Body of pancreas (tissue), 4 donors: ENCODE data around the gene RNF168.

Experiments used
- POLR2A ChIP-seq, 3 donors: fragments of 450-650 bp; IDR thresholded peaks; one replicate each; pipeline ENCODE4 v1.6.1; 2016; ENCODE audit warnings: antibody characterized with exemption in 3 of 3, mild to moderate bottlenecking in 2 of 3
- TF ChIP-seq, protein P1 (sequence below), 7 experiments: fragments of 450-650 bp in 4 of 7; fragments of 200-600 bp in 3 of 7; sonication (generic) in 3 of 7; IDR thresholded peaks; one replicate each; pipeline ENCODE4 v1.5.1; 2016 to 2019; ENCODE audit warnings: antibody characterized with exemption in 7 of 7

DNA sequence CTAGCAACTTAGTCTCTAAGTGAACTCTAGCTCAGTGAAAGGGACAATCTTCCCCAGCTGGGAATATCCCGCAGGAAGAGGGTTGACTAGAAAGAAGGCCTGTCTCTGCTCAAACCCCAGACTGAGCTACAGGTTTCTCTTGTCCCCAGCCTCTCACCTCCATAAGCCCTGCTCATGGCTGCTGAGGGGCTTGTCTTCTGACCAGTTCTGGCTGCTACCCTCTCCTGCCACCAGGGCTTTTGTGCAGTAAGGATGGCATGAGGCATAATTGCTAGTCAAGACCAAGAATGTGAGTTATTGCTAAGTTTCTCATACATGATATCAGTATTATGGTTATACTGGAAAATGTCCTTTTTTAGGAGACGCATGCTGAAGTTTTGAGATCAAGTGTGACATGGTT, 43.5 kb upstream of the RNF168 start:
- TF ChIP-seq, protein P1, sequence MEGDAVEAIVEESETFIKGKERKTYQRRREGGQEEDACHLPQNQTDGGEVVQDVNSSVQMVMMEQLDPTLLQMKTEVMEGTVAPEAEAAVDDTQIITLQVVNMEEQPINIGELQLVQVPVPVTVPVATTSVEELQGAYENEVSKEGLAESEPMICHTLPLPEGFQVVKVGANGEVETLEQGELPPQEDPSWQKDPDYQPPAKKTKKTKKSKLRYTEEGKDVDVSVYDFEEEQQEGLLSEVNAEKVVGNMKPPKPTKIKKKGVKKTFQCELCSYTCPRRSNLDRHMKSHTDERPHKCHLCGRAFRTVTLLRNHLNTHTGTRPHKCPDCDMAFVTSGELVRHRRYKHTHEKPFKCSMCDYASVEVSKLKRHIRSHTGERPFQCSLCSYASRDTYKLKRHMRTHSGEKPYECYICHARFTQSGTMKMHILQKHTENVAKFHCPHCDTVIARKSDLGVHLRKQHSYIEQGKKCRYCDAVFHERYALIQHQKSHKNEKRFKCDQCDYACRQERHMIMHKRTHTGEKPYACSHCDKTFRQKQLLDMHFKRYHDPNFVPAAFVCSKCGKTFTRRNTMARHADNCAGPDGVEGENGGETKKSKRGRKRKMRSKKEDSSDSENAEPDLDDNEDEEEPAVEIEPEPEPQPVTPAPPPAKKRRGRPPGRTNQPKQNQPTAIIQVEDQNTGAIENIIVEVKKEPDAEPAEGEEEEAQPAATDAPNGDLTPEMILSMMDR (IDR thresholded peaks at IDR 0.05) = no peak
- TF ChIP-seq POLR2A (IDR thresholded peaks at IDR 0.05) = no peak
